ENCODE measurements around the gene MAML2. TPM values are rescaled to one million over a fixed set of nuclear protein-coding genes. Genes with fewer than 3 reads are reported as not detected.

The MAML2 gene
- total RNA-seq, 2 experiments from 2014 or later, result 11.8 to 12.5 TPM

GRCh38 chr11:96207459-96208449 is 135.2 kb downstream of the MAML2 start:
- peak; percentile 18 for ATAC-seq
- Mint-ChIP-seq H3K9me3 (no peaks in the 10 kb centered on the region), H3K27me3 (no peaks in the 10 kb centered on the region), H3K36me3 (ENCODE audit: low read depth) (no peaks in the 10 kb centered on the region), H3K4me3 (peak overlapping the region; percentile 47), H3K4me1 (ENCODE audit: low read depth) (peaks cover 87% of the 10 kb centered on the region), H3K27ac (peak overlapping the region; percentile 89)
- intact Hi-C loops (cut with micrococcal nuclease), result loop anchor here (5.0 kb wide), 2 partner anchors 50 to 145 kb away; no protein-coding TSS in a partner anchor
- CTCF ChIA-PET, result interaction anchor here (0.6 to 1.1 kb wide), 3 partner anchors 31 to 107 kb away, joined by 3 to 4 read pairs (median 3); no protein-coding TSS in a partner anchor
- no peak for TF ChIP-seq CTCF (IDR thresholded peaks at IDR 0.05)
- peak; percentile 46 for DNase-seq
- POLR2A ChIA-PET, result interaction anchor here (1.1 to 2.0 kb wide), 2 partner anchors 134 to 136 kb away, joined by 4 read pairs; partner anchors contain the start of gene MAML2

DNA sequence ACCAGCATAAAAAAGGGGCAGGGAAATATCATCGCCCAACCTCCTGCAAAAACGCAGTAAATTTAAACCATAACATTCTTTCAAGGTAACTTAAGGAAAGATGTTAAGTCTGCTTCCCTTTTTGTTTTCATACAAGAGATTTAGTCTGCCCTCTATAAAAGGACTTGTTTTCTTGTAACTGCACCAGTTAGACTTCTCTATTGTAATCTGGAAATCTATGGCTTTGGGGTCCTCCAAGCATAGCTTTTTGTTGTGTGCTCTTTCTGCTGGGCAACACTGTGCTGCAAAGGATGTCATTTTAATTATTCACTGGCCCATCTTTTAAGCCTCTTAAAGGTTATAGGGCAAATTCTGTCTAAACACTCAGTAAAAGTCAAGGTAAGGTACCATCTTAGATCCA is 136.0 kb downstream of the MAML2 start:
- Mint-ChIP-seq H3K4me1 (ENCODE audit: low read depth) (peaks cover 83% of the 10 kb centered on the region), H3K36me3 (ENCODE audit: low read depth) (peaks cover 2% of the 10 kb centered on the region), H3K4me3 (peak overlapping the region; percentile 47), H3K27me3 (no peaks in the 10 kb centered on the region), H3K9me3 (no peaks in the 10 kb centered on the region), H3K27ac (peak overlapping the region; percentile 89)
- ChIA-PET POLR2A (interaction anchor here (0.6 to 2.0 kb wide), 4 partner anchors 20 to 232 kb away, joined by 3 to 5 read pairs (median 4); no protein-coding TSS in a partner anchor), CTCF (no interaction called here)
- TF ChIP-seq CTCF (IDR thresholded peaks at IDR 0.05), result no peak
- DNase-seq (no peak), ATAC-seq (no peak)
- intact Hi-C loops (cut with micrococcal nuclease), result loop anchor here (5.0 kb wide), 2 partner anchors 50 to 145 kb away; no protein-coding TSS in a partner anchor

GRCh38 chr11:96205460-96205809 is 137.6 kb downstream of the MAML2 start:
- peak; percentile 76 for ATAC-seq
- H3K27me3 Mint-ChIP-seq, result no peaks in the 10 kb centered on the region
- no peak for TF ChIP-seq CTCF (IDR thresholded peaks at IDR 0.05)
- POLR2A ChIA-PET, result interaction anchor here (0.6 to 2.0 kb wide), 7 partner anchors 9 to 136 kb away, joined by 3 to 5 read pairs (median 3); no protein-coding TSS in a partner anchor
- intact Hi-C loops (cut with micrococcal nuclease), result loop anchor here (2.0 to 5.0 kb wide), 3 partner anchors 52 to 191 kb away; no protein-coding TSS in a partner anchor
- peaks cover 82% of the 10 kb centered on the region for H3K4me1 Mint-ChIP-seq (ENCODE audit: low read depth)
- H3K27ac Mint-ChIP-seq, result peak overlapping the region; percentile 89
- no peaks in the 10 kb centered on the region for H3K9me3 Mint-ChIP-seq
- peak overlapping the region; percentile 24 for H3K4me3 Mint-ChIP-seq
- CTCF ChIA-PET, result interaction anchor here (0.9 to 2.1 kb wide), 6 partner anchors 10 to 150 kb away, joined by 3 to 7 read pairs (median 3); partner anchors contain the start of gene MAML2
- peaks cover 7% of the 10 kb centered on the region for H3K36me3 Mint-ChIP-seq (ENCODE audit: low read depth)
- peak; percentile 38 for DNase-seq

- peaks cover 11% of the 10 kb centered on the region for H3K36me3 Mint-ChIP-seq (ENCODE audit: low read depth)
- no peak for TF ChIP-seq CTCF (IDR thresholded peaks at IDR 0.05)
- intact Hi-C loops (cut with micrococcal nuclease), result loop anchor here (2.0 to 5.0 kb wide), 3 partner anchors 52 to 190 kb away; no protein-coding TSS in a partner anchor
- peaks cover 85% of the 10 kb centered on the region for H3K4me1 Mint-ChIP-seq (ENCODE audit: low read depth)
- ATAC-seq, result peak; percentile 53
- peak; percentile 62 for DNase-seq
- CTCF ChIA-PET, result interaction anchor here (0.9 to 2.1 kb wide), 7 partner anchors 11 to 150 kb away, joined by 3 to 7 read pairs (median 3); partner anchors contain the start of gene MAML2
- no peaks in the 10 kb centered on the region for H3K27me3 Mint-ChIP-seq
- peak overlapping the region; percentile 89 for H3K27ac Mint-ChIP-seq
- POLR2A ChIA-PET, result interaction anchor here (1.1 kb wide), 1 partner anchor 8 kb away, joined by 3 read pairs; no protein-coding TSS in a partner anchor
- H3K4me3 Mint-ChIP-seq, result peak overlapping the region; percentile 63
- no peaks in the 10 kb centered on the region for H3K9me3 Mint-ChIP-seq
Measured at GRCh38 chr11:96204721-96205459, 138.1 kb downstream of the MAML2 start.

Data from activated CD8-positive, alpha-beta T cell treated with anti-CD3 and anti-CD28 coated beads for 36 hours (primary cell).